Endothelial cell (in vitro differentiated cells): ENCODE data around the gene HIVEP2. TPM values are rescaled to one million over a fixed set of nuclear protein-coding genes. Genes with fewer than 3 reads are reported as not detected.

ENCODE experiments used
- DNase-seq: peaks from one replicate; pipeline ENCODE4 v3.0.0; 2021; ENCODE audit warnings: low spot score
- H3K27ac Mint-ChIP-seq: one replicate; pipeline ENCODE4 v1.8.0; 2021; ENCODE audit warnings: mixed read lengths, inconsistent platforms; ENCODE audit not compliant: unreplicated experiment
- H3K27me3 Mint-ChIP-seq: one replicate; pipeline ENCODE4 v1.8.0; 2021; ENCODE audit warnings: mild to moderate bottlenecking, moderate library complexity, mixed read lengths, inconsistent platforms; ENCODE audit not compliant: unreplicated experiment
- H3K36me3 Mint-ChIP-seq: one replicate; pipeline ENCODE4 v1.8.0; 2021; ENCODE audit warnings: mild to moderate bottlenecking, low read depth, mixed read lengths, inconsistent platforms; ENCODE audit not compliant: unreplicated experiment
- H3K4me1 Mint-ChIP-seq: one replicate; pipeline ENCODE4 v1.8.0; 2021; ENCODE audit warnings: mild to moderate bottlenecking, mixed read lengths, inconsistent platforms; ENCODE audit not compliant: unreplicated experiment
- H3K4me3 Mint-ChIP-seq: one replicate; pipeline ENCODE4 v1.8.0; 2021; ENCODE audit warnings: mild to moderate bottlenecking, mixed read lengths, inconsistent platforms; ENCODE audit not compliant: unreplicated experiment
- H3K9me3 Mint-ChIP-seq: one replicate; pipeline ENCODE4 v1.8.0; 2021; ENCODE audit warnings: mixed read lengths, inconsistent platforms; ENCODE audit not compliant: unreplicated experiment
- total RNA-seq: library from RNA; stranded (reverse); fragmentation: NEBNext Ultra II Directional; extraction: Animal tissue kit (Norgen Biotek cat#: 25700); gene quantifications from one replicate; pipeline ENCODE4 v1.2.1, GENCODE V29; 2021; ENCODE audit not compliant: unreplicated experiment
- TF ChIP-seq, protein P1 (sequence below): fragments of 200-600 bp; sonication (generic); IDR thresholded peaks from one replicate; pipeline ENCODE4 v1.5.0; 2021; ENCODE audit warnings: antibody characterized with exemption; ENCODE audit not compliant: unreplicated experiment

The HIVEP2 gene
- total RNA-seq, 1 donor from 2014 or later, result 15.6 TPM

- no peak for DNase-seq
- Mint-ChIP-seq H3K27ac (no peak overlapping the region), H3K9me3 (no peaks in the 10 kb centered on the region), H3K36me3 (no peaks in the 10 kb centered on the region), H3K4me3 (no peak overlapping the region), H3K4me1 (peaks cover 11% of the 10 kb centered on the region), H3K27me3 (no peaks in the 10 kb centered on the region)
- TF ChIP-seq, protein P1, sequence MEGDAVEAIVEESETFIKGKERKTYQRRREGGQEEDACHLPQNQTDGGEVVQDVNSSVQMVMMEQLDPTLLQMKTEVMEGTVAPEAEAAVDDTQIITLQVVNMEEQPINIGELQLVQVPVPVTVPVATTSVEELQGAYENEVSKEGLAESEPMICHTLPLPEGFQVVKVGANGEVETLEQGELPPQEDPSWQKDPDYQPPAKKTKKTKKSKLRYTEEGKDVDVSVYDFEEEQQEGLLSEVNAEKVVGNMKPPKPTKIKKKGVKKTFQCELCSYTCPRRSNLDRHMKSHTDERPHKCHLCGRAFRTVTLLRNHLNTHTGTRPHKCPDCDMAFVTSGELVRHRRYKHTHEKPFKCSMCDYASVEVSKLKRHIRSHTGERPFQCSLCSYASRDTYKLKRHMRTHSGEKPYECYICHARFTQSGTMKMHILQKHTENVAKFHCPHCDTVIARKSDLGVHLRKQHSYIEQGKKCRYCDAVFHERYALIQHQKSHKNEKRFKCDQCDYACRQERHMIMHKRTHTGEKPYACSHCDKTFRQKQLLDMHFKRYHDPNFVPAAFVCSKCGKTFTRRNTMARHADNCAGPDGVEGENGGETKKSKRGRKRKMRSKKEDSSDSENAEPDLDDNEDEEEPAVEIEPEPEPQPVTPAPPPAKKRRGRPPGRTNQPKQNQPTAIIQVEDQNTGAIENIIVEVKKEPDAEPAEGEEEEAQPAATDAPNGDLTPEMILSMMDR, result no peak
These were observed 114.8 kb downstream of the HIVEP2 start for GRCh38 chr6:142830116-142830710.

- peaks cover 11% of the 10 kb centered on the region for H3K4me1 Mint-ChIP-seq
- no peak overlapping the region for H3K4me3 Mint-ChIP-seq
- H3K9me3 Mint-ChIP-seq, result no peaks in the 10 kb centered on the region
- TF ChIP-seq, protein P1, result no peak
- no peaks in the 10 kb centered on the region for H3K36me3 Mint-ChIP-seq
- H3K27me3 Mint-ChIP-seq, result no peaks in the 10 kb centered on the region
- DNase-seq, result no peak
- H3K27ac Mint-ChIP-seq, result no peak overlapping the region
These were observed 115.4 kb downstream of the HIVEP2 start for GRCh38 chr6:142829556-142829955.

- no peaks in the 10 kb centered on the region for H3K36me3 Mint-ChIP-seq
- no peak for DNase-seq
- no peak overlapping the region for H3K27ac Mint-ChIP-seq
- TF ChIP-seq, protein P1, result no peak
- peaks cover 17% of the 10 kb centered on the region for H3K4me1 Mint-ChIP-seq
- H3K4me3 Mint-ChIP-seq, result no peak overlapping the region
- H3K9me3 Mint-ChIP-seq, result no peaks in the 10 kb centered on the region
- no peaks in the 10 kb centered on the region for H3K27me3 Mint-ChIP-seq
These were observed 117.0 kb downstream of the HIVEP2 start for GRCh38 chr6:142827991-142828390.

- no peak overlapping the region for H3K4me3 Mint-ChIP-seq
- no peaks in the 10 kb centered on the region for H3K9me3 Mint-ChIP-seq
- no peaks in the 10 kb centered on the region for H3K27me3 Mint-ChIP-seq
- H3K4me1 Mint-ChIP-seq, result peaks cover 23% of the 10 kb centered on the region
- no peak for DNase-seq
- TF ChIP-seq, protein P1, result no peak
- H3K27ac Mint-ChIP-seq, result no peak overlapping the region
- H3K36me3 Mint-ChIP-seq, result no peaks in the 10 kb centered on the region
These were observed 117.6 kb downstream of the HIVEP2 start for GRCh38 chr6:142827369-142827768.

GRCh38 chr6:142825760-142826159 is 119.2 kb downstream of the HIVEP2 start:
- no peaks in the 10 kb centered on the region for H3K27me3 Mint-ChIP-seq
- H3K9me3 Mint-ChIP-seq, result no peaks in the 10 kb centered on the region
- peaks cover 27% of the 10 kb centered on the region for H3K4me1 Mint-ChIP-seq
- TF ChIP-seq, protein P1, result no peak
- no peaks in the 10 kb centered on the region for H3K36me3 Mint-ChIP-seq
- DNase-seq, result no peak
- no peak overlapping the region for H3K4me3 Mint-ChIP-seq
- H3K27ac Mint-ChIP-seq, result no peak overlapping the region
